Measurements from ENCODE around the gene STK32C. TPM values are rescaled to one million over a fixed set of nuclear protein-coding genes. Genes with fewer than 3 reads are reported as not detected.

STK32C gene
- total RNA-seq: 8.7 and 9.4 TPM in 2 replicates

- intact Hi-C loops (cut with micrococcal nuclease): loop anchor here (1.0 to 2.0 kb wide), 12 partner anchors 24 to 1071 kb away; partner anchors contain the start of genes DPYSL4, INPP5A, LRRC27 and PAOX
Observed at GRCh38 chr10:132307823-132308586, at the start of gene STK32C. Gene STK32C, minus strand, starts transcription at chr10:132307950. Its CDS starts 117 bp downstream, at chr10:132307833.

- intact Hi-C loops (cut with micrococcal nuclease): no loop called here
Observed at GRCh38 chr10:132356621-132357195, 49.0 kb upstream of the STK32C start.

- intact Hi-C loops (cut with micrococcal nuclease): no loop called here
Observed at GRCh38 chr10:132355754-132356153, 48.0 kb upstream of the STK32C start.

GRCh38 chr10:132355297-132355696, 47.5 kb upstream of the STK32C start:
- intact Hi-C loops (cut with micrococcal nuclease): no loop called here

GRCh38 chr10:132354356-132355094, 46.8 kb upstream of the STK32C start:
- intact Hi-C loops (cut with micrococcal nuclease): no loop called here

- intact Hi-C loops (cut with micrococcal nuclease): loop anchor here (2.0 kb wide), 1 partner anchor 45 kb away; no protein-coding TSS in a partner anchor
Observed at GRCh38 chr10:132353456-132354355, 46.0 kb upstream of the STK32C start.

- intact Hi-C loops (cut with micrococcal nuclease): loop anchor here (1.0 to 2.0 kb wide), 3 partner anchors 44 to 129 kb away; no protein-coding TSS in a partner anchor
Observed at GRCh38 chr10:132352462-132353308, 44.9 kb upstream of the STK32C start.

GRCh38 chr10:132351611-132352010, 43.9 kb upstream of the STK32C start:
- intact Hi-C loops (cut with micrococcal nuclease): loop anchor here (1.0 to 2.0 kb wide), 3 partner anchors 43 to 128 kb away; no protein-coding TSS in a partner anchor

GRCh38 chr10:132350946-132351345, 43.2 kb upstream of the STK32C start:
- intact Hi-C loops (cut with micrococcal nuclease): no loop called here

- intact Hi-C loops (cut with micrococcal nuclease): no loop called here
Observed at GRCh38 chr10:132350391-132350790, 42.6 kb upstream of the STK32C start.

GRCh38 chr10:132349766-132350165, 42.0 kb upstream of the STK32C start:
- intact Hi-C loops (cut with micrococcal nuclease): no loop called here

GRCh38 chr10:132347931-132348267, 40.1 kb upstream of the STK32C start:
- intact Hi-C loops (cut with micrococcal nuclease): no loop called here

- intact Hi-C loops (cut with micrococcal nuclease): no loop called here
Observed at GRCh38 chr10:132347211-132347930, 39.6 kb upstream of the STK32C start.

- intact Hi-C loops (cut with micrococcal nuclease): no loop called here
Observed at GRCh38 chr10:132346806-132347205, 39.1 kb upstream of the STK32C start.

- intact Hi-C loops (cut with micrococcal nuclease): no loop called here
Observed at GRCh38 chr10:132345345-132345744, 37.6 kb upstream of the STK32C start.

- intact Hi-C loops (cut with micrococcal nuclease): no loop called here
Observed at GRCh38 chr10:132344386-132344785, 36.6 kb upstream of the STK32C start.

- intact Hi-C loops (cut with micrococcal nuclease): no loop called here
Observed at GRCh38 chr10:132342553-132342952, 34.8 kb upstream of the STK32C start.

- intact Hi-C loops (cut with micrococcal nuclease): no loop called here
Observed at GRCh38 chr10:132341781-132342180, 34.0 kb upstream of the STK32C start.

GRCh38 chr10:132341017-132341416, 33.3 kb upstream of the STK32C start:
- intact Hi-C loops (cut with micrococcal nuclease): no loop called here

Measured in T-helper 1 cell treated with Interleukin-12 subunit alpha and Interleukin-12 subunit beta and Interleukin-4 antibody, amounts not matched to agents 30 ng/mL and 1 ng/mL, for 36 hours (primary cell).